ENCODE data around the gene CAPG.
A peak's percentile ranks its signal among the peaks of the same experiment; 100 is the strongest.
"Not testable (repeated sequence)": the region's sequence is repeated elsewhere in the genome, so short reads cannot be mapped to it uniquely, and the experiment has no call there.

CAPG gene

DNA sequence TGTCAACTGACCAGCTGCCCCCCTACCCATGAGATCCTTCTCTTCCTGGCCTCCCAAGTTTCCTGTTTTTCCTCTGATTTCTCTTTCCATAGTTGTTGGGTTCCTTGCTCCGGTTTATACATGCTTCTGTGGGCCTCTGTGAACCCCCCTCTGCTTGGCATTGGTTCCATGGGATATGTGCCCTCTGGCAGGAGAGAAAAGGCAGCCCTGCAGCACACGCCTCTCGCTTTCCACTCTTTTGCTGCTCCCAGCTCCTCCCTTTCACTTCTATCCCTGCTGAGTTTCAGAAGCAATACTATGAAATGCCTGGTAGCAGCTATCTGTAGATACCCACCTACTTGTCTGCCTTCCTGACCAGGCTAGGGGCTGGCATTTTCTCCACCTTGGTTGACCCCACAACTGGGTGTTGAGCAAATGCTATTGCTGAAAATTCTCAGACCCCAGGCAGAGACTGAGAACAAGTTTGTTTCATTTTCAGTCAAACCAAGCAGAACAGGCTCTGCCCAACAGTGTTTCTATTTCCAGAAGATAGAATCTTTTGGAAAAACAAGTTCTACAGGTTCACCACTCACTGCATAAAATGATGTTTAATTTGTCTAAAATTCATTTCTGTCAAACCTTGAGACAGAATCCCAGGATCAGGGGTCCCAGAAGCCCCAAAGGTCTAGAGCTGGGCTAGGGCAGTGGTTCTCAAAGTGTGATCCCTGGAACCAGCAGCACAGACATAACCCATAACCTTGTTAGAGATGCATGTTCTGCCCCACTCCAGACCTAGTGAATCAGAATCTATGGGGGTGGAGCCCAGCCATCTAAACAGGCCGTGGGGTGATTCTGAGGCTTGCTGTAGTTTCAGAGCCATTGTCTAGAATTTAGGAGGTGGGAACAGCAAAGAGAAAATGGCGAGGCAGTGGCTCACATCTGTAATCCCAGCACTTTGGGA lies 13.4 kb downstream of the CAPG start:
- no peak for DNase-seq

DNA sequence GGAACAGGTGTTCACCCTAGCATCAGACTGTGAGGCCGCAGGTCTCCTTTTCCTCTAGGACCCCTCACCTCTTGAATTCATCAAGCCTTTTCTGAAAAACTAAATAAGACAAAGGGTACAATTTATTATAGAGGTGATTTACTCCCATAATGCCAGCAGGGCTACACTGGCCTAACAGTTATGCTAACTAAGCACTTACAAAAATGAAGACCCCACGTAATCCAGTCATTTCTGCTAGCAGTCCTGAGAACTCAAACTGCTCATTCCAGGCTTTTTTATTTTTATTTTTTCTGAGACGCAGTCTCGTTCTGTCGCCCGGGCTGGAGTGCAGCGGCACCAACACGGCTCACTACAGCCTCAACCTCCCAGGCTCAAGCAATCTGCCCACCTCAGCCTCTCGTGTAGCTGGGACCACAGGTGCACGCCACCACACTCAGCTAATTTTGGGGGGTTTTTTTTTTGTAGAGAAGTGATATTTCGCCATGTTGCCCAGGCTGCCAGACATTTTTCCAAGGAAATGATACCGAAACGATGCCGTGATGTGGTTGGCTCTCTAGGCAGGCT lies 14.2 kb downstream of the CAPG start:
- DNase-seq, result no peak

DNA sequence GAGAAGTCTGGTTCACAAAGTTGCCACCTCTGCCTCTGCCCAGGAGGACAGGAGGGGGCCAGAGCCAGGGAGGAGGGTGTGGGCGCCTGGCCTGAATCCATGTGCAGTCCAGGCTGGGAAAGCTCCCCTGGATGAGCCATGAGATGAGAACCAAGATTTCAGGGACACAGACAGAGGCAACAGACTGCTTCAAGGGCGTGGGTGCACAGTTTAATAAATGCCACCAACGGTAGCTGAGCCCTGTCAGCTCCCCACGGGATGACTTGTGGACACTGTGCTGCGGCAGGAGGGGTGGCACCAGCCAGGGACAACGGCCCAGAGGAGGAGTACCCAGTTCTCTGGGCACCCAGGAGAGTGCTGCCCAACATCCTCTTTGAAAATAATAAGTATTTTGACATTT lies 15.2 kb downstream of the CAPG start:
- DNase-seq, result no peak

DNA sequence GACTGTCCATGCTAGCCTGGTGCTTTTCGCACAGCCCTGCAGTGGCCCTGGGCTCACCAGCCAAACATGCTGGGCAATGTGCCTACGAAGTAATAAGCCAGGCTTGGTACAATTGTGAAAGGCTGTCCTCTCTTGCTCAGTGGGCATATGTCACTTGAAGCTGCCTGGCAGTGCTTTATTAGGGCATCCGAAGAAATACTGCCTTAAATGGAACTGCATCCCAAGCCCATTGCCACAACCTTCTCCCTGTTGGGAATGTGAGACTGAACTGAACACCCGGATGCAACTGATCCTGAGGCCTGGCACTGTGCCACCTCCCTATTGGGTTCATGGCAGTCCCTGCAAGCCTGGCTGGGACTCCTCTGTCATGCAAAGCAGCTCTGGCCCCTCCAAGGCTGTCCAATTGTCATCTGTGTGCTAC lies 15.9 kb downstream of the CAPG start:
- DNase-seq, result no peak

DNA sequence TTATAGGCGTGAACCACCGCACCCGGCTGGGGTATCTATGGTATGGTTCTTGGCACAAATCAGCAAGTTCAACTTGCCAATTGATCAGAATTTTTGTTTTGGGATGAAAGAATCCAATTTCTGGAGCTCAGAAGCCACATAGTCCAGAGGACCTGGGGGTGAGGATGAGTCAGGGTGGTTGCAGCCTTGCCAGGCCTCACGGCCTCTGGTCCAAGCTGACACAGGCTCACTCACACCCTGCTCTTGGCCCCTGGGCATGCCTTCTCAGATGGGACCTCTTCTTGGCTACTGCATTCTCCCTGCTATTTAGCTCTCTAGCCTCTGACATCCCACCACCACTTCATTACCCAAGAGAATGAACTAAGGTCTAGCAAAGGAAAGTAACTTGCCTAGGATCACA lies 16.3 kb downstream of the CAPG start:
- DNase-seq, result no peak

DNA sequence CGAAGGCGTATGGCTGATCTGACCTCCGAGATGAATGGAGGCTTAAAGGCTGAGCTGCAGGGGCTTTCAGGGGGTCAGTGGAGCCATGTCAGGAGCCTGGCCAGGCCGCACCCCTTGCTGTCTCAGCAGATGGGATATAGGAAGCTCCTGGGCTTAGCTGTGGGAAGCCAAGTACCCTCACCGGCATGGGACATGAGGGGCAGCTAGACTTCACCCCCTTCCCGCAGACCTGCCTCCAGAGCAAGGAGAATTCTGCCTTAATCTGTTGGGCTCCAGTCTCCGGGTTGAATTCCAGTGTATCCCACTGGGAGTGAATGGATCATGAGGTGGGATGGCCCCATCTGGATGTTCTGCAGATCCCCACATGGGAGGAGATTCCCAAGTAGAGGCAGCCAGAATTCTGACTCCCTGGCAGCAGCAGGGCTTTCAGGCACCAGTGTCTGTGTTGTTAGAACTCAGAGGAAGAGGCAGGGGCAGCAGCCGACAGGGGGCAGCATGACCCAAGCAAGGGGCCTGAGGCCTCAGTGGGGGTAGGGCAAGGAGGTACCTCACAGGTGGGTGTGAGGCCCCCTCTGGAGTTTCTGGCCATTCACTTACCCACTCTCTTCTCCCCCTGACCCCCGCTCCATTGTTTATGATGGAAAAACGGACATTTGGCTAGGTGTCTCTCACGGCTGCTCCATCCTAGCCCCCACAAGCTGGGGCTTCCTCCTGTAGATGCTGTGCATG lies 19.1 kb downstream of the CAPG start:
- peak; percentile 71 for DNase-seq

DNA sequence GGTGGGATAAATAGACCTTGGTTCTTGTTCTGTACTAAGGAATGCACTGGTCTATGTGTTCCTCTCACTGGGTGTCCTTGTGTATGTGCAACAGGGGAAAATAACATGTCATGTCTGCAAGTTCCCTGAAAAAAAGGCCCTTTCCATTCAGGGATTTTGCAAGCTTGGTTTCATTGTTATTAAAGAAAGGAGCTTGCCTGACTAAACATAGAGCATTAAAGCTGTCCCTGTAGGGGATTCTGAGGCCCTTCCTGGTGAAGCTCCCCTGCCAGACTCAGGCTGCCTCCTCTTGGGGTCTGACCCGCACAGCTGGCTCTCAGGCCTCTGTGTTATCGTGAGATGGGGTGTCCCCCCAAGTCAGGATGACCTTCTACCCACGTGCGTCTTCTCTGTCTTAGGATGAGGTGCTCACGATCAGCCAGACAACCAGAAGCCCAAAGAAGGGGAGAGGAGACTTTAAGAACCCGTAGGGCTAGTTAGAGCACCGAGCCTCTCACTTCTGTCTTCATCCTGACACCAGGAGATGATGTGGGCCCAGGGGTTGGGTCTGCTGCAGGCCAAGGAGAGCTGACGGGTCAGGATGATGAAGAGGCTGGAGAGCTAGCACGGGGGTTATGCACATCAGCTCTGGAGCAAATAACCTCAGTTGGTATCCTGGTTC lies 21.2 kb downstream of the CAPG start:
- DNase-seq, result no peak

DNA sequence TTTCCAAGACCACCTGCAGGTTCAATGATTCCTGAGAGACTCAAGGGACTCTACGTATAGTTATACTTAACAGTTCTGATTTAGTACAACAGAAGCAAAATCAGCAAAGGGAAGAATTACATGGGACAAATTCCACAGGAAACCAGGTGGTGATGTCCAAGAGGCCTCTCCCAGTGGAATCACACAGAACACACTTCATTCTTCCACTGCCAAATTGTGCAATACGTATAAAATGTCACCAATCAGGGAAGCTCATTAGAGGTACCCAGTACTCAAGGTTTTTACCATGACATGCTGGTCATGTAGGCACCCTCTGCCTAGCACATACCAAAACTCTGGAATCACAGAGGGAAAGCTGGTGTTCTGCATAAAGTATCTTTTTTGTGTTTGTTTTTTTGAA lies 22.4 kb downstream of the CAPG start:
- no peak for DNase-seq

DNA sequence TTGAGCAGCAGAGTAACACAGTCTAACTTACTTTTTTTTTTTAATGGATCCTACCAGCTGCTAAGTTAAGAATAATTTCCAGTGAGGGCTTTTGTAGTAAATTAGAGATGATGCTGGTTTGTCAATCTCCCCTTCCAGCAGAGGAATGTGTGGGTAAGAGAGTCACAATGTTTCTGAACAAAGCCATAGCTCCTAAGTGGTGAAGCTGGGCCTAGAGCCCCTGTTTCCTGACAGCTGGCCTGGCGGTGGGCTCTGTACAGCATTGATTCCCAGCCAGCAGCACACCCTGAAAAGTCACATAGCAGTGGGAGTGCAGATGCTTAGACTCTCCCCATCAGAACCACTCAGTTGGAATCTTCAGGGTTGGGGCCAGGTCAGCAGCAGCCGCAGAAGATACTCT lies 24.4 kb downstream of the CAPG start:
- no peak for DNase-seq

DNA sequence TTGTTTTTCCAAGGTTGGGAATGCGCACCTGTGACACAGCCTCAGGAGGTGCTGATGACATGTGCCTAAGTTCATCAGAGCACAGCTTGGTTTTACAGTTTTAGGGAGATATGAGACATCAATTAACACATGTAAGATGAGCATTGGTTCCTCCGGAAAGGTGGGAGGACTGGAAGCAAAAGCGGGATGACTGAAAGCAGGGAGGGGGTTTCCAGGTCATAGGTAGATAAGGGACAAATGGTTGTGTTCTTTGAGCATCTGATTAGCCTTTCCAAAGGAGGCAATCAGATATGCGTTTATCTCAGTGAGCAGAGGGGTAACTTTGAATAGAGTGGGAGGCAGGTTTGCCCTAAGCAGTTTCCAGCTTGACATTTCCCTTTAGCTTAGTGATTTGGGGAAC lies 26.3 kb downstream of the CAPG start:
- DNase-seq, result no peak

DNA sequence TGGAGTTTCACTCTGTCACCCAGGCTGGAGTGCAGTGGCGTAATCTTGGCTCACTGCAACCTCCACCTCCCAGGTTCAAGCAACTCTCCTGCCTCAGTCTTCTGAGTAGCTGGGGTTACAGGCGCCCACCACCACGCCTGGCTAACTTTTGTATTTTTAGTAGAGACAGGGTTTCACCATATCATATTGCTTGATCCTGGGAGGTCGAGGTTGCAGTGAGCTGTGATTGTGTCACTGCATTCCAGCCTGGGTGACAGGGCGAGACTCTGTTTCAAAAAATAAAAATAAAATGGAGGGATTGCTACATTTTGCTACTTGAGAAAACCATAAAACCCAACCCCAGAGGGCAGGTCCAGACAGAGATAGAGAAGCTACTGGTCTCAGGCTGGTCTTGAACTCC lies 27.0 kb downstream of the CAPG start:
- not testable (repeated sequence) for DNase-seq

DNA sequence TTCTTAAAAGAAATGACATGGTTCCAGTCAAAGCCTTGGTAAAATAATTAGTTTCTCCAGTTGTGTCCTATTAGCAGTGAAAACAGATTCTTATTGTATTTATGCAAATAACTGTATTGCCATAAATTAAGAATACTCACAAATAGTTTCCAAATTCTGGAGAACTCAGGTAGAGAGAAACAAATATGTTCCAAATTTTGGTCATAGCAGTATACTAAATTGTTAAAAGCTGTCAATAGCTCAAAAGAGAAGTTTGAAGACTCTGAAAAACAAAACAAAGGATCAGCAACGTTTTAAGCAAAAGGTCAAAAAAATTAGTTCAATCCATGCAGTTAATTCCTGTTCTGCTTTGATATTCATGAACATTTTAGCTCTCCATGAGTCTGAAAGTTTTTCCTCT lies 30.1 kb downstream of the CAPG start:
- DNase-seq, result no peak

DNA sequence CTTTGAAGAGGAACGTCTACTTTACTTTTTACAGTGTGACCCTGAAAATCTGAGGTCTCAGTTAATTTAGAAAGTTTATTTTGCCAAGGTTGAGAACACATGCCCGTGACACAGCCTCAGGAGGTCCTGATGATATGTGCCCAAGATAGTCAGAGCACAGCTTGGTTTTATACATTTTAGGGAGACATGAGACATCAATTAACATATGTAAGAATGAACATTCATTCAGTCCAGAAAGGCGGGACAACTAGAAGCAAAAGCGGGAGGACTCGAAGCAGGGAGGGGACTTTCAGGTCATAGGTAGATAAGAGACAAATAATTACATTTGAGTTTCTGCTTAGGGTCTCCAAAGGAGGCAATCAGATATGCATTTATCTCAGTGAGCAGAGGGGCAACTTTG lies 31.9 kb downstream of the CAPG start:
- no peak for DNase-seq

DNA sequence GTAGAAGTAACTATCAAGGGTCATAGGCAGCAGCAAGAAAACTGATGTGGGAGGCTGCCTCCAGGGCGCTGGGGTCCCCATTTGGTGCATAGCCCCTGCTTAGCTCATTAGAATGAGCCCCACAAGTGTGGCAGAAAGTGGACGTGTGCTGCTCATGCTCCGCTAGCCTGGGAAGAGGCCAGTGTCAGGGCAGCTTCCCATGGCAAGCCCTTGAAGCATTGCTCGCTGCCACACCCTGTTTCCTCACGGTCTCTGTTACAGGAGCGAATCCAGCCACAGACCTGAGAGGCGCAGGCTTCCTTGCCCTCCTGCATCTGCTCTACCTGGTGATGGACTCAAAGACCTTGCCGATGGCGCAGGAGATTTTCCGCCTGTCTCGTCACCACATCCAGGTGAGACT lies 33.1 kb downstream of the CAPG start:
- no peak for DNase-seq

DNA sequence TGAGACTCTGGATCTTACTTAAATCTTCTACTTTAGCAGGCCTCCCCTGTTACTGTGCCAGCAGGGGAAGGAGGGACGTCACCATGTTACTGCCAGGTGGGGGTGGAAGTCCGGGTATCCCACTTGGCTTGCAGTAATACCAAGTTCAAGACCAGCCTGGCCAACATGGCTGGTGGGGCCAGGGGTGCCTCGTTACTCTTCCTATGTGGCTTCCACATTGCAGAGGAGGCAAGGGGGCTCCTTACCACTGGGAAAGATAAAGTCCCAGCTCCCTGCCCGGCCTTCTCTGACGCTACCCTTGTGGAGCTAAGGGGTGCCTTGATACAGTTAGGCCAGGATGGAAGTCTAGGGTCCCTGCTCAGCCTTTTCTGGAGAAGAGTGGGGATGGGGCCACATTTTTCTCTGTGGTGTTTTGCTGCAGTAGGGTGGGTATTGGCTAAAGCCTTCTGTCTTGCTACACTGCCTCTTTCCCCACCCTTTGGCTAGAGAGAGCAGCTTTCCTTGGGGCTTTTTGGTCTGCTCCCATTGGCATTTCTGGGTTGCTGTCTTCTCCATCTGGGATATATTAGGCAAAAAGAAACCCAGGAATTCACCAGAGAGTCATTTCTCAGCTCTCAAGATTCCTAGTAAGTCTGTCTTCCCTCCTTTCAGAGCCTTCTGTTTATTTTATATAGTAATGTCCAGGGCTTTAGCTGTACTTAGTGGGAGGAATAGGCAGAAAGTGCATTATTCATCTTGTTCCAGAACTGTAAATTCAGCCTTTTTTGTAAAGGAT lies 33.7 kb downstream of the CAPG start:
- no peak for DNase-seq

DNA sequence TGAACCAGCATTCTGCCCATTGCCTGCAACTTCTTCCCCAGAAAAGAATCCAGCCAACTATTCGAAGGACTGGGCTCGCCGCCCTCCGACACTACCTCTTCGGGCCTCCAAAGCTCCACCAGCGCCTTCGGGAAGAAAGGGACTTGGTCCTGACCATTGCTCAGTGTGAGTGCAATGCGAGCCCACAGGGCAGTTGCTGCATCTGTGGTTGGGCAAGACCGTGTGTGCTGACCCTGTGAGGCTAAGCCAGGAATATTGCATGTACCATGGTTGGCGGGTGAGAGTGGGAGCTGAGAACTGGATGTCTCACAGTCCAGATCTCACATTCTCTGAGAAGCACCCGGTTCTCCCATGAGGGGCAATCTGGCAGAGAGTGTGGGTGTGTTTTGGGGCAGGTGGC lies 39.1 kb downstream of the CAPG start:
- DNase-seq, result no peak

DNA sequence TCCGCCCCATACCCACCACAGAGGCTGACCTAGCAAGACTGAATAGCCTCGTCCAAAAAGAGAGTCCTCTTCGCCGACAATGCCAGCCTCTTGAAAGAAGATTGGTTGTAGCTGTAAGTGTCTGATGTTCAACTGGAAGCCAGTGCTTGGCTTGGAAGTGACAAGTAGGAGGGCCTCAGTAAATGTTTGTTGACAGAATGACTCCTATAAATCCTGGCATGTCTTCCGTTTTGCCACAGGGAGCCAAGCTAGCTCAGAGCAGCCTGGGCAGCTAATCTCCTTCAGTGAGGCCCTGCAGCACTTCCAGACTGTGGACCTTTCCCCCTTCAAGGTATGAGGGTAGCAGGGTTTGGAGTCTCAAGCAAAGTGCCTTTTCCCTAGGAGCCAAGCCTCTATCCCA lies 40.7 kb downstream of the CAPG start:
- no peak for DNase-seq

DNA sequence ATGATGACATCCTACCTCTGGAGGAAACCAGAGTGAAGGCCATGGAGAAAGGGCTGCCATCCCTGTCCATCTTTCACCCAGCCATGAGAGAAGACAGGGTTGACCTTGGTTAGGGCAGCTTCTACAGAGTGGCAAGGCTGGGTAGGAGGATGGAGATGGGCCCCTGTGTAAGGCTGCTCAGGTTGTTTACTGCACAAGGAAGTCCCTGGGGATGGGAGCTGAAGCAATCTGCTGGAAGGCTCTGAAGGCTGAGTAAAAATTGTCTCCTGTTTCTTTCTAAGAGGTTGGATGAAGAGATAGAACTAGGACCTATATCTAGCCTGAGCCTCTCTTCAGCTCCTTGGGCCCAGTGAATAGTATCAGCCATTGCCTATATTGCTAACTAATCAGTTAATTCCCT lies 41.2 kb downstream of the CAPG start:
- DNase-seq, result no peak

DNA sequence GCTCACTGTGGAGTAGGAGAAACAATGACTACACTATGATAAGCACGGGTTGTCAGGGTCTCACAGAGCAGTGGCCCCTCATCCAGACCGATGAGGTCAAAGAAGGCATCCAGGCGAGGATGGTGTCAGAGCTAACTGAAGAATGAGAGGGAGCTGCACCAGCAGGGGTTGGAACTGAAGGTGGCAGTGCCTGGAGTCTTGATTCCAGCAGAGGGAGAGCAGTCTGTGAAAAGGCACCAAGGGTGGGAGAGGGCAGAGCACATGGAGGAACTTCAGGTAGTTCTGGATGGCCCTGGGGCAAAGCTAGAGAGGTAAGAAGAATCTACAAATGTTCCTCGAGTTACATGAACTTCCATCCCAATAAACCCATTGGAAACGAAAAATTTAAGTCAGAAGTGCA lies 43.0 kb downstream of the CAPG start:
- DNase-seq, result no peak

DNA sequence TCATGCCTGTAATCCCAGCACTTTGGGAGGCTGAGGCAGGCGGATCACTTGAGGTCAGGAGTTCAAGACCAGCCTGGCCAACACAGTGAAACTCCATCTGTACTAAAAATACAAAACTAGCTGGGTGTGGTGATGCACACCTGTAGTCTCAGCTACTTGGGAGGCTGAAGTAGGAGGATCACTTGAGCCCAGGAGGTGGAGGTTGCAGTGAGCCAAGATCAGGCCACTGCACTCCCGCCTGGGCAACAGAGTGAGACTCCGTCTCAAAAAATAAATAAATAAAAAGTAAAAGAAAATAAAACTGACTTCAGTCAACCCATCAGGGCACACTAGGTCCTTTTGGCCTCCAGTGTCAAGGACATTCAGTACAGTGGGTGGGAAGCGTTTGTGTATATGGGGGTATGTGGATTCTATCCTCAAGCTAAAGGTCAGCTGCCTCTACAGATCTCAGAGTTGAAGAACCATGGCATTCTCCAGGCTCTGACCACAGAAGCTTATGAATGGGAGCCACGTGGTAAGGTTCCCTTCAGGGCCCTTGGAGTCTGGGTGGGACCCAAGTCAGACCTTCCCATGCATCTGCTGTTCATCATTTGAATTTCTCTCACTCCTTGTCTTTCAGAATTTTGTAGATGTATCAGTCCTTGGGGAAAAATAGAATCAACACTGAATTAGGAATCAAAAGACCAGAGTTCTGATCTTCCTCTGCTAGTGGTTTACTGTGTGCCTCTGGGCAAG lies 47.3 kb downstream of the CAPG start:
- not testable (repeated sequence) for DNase-seq

DNA sequence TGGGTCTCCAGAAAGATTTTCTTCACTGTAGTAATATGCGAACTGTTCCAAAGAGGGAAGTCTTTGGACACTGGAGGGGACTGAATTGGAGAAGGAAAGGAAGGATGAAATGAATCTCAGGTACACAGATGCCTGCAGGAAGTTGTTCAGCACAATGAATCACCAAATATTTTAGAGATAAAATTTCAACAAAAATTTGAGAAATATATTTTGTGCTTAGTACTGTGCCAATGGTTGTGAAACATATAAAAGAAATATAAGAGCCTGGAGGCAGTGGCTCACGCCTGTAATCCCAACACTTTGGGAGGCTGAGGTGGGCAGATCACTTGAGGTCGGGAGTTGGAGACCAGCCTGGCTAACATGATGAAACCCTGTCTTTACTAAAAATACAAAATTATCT lies 52.4 kb downstream of the CAPG start:
- no peak for DNase-seq

DNA sequence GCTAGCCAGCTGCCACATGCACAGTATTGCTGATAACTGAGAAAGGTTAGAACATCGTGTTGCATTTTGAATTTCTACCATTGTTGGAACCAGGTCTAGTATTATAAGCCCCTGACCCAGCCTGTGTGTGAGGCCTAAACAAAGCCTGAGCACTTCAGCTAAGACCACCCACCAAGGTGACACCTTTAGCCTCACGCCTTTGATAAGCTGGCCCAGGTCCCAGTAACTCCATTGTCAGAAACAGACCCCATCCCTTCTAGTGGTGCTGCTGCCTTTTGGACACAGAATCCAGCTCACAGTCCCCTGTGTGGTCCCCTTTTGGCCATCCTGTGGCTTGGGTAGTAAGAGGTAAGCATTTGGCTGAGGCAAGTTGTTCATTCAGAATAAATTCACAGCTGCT lies 54.0 kb downstream of the CAPG start:
- no peak for DNase-seq

Data from RPMI8226 (cell line).